Measurements from ENCODE around the gene MED1.
A peak's percentile ranks its signal among the peaks of the same experiment; 100 is the strongest.
"Not testable (repeated sequence)": the region's sequence is repeated elsewhere in the genome, so short reads cannot be mapped to it uniquely, and the experiment has no call there.

The MED1 gene

DNA sequence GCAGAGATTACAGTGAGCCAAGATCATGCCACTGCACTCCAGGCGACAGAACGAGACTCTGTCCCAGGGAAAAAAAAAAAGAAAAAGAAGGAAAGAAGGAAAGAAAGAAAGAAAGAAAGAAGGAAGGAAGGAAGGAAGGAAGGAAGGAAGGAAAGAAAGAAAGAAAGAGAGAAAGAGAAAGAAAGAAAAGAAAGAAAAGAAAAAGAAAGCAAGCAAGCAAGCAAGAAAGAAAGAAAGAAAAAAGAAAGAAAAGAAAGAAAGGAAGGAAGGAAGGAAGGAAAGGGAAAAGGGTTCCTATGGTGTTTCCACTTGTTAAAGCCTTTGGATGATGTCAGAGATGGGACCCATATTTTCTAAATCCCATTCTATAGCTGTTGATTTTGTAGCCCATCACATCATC, 11.2 kb downstream of the MED1 start:
- DNase-seq (ENCODE audit: low read depth): not testable (repeated sequence)

DNA sequence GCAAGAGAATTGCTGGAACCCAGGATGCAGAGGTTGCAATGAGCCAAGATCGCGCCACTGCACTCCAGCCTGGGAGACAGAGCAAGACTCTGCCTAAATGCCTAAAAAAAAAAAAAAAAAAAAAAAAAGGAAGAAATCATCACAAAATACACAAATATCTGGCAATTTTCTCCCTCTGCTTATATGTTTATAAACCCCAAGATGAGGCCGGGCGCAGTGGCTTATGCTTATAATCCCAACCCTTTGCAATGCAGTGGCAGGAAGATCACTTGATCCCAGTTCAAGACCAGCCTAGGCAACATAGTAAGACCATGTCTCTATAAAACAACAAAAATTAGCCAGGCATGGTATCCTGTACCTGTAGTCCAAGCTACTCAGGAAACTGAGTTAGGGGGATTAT, 21.5 kb downstream of the MED1 start:
- DNase-seq (ENCODE audit: low read depth): no peak

DNA sequence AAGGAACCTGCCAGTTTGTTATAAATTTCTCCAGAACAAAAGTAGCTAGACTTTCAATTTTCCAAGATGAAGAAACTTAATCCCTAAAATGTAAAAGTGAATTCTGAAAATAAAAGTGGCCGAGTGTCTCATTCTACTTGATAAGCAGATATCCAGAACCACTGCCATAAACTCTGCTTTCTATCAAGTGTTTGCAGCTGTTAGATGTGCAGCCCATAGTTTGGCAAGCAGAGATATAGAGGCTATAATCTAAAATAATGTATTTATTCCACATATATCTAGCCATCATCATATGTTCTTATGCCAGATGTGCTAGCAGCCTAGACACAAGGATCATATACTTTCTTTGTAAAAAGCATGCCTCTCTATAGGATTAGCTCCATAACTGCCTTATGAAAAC, 34.9 kb downstream of the MED1 start:
- no peak for DNase-seq (ENCODE audit: low read depth)

DNA sequence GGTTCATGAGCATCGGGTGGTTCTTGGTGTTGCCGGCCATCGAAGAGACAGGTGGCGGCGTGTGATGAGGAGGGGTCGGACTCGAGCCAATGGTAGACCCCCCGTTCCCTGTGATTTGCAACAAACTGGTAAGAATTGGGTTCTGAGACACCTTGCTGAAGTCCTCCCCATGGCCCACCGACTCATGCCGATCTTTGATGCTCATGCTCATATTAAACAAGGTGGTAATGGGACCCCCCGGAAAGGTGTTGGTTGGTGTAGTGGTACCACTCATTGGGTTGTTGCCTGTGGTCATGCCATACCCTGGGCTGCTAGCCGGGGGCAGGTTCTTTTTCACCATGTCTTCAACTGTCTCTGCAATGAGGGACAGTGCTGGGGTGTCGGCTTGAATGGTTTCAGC, 40.8 kb downstream of the MED1 start:
- no peak for DNase-seq (ENCODE audit: low read depth)

DNA sequence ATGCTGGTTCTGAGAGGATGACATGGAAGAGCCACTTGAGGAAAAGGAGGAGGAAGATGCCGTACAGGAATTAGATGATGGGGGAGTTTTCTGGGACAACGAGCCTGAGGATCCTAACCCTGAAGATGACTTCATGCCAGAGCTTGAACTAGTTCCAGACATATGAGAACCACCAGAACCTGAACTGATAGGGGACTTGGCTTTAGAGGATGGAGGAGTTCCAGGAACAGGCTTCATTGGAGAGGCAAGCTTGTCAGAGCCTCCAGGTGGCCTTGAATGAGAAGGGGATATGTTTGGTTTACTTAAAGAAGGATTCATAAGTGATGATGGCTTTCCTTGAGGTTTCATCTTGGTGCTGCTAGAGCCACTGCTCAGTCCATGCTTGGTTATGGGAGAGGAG, 42.7 kb downstream of the MED1 start:
- no peak for DNase-seq (ENCODE audit: low read depth)

DNA sequence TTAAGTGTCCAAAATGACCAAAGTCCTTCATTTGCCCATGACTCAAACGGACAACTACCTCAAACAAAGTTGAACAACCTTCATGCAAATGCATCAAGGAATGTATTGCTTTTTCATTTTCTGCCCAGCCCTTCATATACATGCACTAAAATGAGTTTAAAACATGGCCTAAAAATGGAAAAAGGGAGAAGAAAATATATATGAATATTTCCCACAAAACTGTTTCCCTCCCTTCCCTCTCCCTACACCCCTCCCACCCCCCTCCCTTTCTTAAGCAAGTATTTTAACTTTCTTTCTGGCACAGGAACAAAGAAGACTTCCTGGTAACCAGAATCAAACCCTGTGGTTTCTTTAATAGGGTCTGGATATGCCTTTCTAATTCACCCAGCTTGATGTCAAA, 44.1 kb downstream of the MED1 start:
- DNase-seq (ENCODE audit: low read depth): no peak

DNA sequence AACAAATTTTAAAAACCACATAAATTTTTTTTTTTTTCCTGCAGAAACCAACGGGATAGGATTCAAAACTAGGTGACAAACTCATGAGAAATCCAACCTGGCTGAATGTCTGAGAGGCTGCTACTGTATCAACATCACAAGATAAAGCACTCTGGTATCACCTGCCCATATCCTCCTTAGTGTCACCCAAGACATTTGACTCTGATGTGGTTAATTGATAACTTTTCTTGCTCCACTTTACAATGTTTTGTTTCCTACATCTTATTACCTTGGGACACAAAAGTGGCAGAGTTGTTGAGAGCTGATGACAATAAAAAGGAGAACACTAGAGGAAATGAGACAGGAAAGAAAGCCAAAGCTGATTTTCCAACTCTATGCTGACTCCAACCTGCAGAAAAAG, 45.6 kb downstream of the MED1 start:
- DNase-seq (ENCODE audit: low read depth): no peak

DNA sequence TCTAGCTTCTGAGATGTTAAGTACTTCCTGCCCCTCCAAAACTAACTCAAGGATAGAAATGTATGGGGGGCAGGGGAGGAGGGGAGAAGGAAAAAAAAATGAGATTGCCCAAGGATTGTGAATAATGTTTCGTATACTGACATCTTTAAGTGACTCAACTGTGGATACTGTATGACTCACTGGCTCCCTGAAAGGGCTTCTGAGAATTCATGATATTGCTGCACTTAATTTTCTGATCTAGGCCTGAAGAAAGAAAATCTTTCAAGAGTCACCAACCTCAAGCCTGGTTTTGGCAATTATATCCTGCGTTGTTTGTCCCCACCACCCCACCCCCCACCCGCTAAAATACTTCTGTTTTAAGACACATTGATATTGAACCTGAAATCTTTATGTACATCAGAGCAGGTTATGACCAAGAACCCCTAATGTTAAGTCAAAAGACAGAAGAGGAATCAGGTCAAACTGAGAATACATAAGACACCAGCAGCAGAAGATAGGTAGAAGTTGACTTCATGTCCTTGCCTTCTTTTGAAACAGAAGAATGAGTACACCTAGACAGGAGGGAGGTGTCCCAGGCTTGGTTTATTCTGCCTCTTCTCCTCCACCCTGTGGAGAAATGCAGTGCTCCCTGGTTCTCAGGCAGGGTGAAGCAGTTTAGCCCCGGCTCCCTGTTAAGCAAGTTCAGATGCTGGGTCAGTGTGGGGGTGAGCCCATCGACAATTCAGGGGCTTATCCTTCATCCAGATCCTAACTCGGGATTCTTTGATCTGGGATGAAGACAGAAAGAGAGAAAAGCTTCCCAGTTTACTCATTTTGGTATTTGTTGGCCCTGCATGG, 46.3 kb downstream of the MED1 start:
- DNase-seq (ENCODE audit: low read depth): no peak

DNA sequence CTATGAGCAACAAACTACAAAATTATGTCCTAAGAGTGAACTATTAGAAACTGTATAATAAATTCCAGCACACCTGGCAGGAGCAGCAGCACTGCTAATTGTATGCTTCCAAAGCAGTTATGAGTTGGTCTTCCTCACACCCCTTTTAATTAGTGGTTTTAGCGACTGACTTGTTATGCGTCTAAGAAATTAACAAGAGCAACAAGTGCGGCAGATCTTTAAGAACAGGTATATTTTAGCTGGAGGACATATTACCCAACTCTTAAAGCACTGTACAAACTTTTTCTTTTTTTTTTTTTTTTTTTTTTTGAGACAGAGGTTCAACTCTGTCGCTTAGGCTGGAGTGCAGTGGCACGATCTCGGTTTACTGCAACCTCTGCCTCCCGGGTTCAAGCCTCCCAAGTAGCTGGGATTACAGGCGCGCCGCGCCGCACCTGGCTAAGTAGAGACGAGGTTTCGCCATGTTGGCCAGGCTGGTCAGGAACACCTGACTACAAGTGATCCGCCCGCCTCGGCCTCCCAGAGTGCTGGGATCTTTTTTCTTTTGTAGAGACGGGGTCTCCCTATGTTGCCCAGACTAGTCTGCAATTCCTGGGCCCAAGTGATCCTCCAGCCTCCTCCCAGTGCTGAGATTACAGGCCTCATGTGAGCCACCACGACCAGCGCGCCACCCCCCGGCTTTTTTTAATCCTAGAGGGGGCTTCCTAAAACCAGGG, 48.0 kb downstream of the MED1 start:
- DNase-seq (ENCODE audit: low read depth): no peak

DNA sequence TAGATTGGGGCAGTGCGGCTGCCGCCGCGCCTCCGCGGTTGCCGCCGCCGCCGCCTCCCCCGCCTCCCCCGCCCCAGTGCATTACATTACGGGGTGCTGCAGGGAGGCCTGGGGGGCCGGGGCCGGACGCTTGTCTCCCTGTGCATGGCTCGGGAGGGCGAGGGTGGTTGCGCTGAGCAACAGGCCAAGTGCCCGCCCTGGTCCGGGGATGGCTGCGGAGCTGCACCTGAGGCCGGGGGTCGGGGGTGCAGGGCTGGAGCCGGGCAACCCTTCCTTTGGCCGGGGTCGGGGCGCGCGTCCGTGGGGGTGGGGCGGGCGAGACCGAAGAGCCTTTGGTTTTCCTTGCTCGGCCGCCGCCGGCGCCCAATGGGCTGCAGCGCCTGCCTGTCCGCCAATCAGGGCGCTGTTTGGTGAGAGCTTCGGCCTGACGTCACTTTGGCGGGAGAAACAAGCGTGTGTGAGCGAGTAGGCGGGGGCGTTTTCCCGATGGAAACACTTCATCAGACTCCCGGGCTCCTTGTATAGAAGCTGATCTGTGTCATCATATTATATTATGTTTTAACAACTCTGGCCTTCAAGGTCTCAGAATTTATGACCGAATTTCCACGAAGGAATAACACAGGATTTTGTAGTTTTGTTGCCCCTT, 48.7 kb downstream of the MED1 start:
- DNase-seq (ENCODE audit: low read depth): peak; percentile 76

DNA sequence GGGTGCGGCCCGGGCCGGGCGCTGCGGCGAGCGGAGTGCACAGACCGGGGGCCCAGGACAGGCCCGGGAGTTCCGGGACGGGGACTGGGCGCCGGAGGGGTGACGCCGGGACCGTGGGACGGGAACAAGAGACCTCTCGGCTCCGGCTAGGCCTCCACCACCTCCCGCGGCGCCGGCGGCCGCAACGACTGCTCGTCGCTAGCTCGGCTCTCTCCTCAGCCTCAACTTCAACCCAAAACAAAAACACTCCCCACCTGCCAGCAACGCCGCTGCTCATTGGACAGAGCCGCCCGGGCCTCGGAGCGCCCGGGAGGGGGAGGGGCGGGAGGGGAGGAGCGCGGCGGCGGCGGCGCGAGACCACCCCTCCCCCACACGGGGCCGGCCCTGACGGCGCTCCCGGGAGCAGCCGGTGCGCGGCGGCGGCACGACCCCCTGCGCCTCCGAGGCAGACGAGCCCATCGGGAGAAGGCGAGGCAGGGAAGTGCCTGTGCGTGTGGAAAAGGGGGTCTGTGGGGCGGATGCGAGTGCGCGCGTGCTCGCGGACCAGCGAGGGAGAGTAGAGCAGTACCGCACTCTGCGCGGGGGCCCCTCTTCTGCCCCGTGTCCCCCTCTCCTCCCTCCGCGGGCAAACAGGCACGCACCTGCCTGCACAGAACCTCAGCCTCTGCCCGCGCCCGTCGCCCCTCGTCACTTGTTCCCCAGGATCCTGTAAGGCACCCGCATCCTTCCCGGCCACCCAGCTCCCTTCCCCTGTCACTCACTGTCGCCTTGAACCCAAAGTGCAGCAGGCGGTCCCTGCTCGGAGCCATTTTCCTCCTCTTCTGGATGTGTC, 49.4 kb downstream of the MED1 start, which contains the start of gene FBXL20:
Gene FBXL20, minus strand, starts transcription at position 215 of the 832 bp plus-strand sequence. CDS start 224 bp downstream, outside the sequence.
- peak; percentile 89 for DNase-seq (ENCODE audit: low read depth)

DNA sequence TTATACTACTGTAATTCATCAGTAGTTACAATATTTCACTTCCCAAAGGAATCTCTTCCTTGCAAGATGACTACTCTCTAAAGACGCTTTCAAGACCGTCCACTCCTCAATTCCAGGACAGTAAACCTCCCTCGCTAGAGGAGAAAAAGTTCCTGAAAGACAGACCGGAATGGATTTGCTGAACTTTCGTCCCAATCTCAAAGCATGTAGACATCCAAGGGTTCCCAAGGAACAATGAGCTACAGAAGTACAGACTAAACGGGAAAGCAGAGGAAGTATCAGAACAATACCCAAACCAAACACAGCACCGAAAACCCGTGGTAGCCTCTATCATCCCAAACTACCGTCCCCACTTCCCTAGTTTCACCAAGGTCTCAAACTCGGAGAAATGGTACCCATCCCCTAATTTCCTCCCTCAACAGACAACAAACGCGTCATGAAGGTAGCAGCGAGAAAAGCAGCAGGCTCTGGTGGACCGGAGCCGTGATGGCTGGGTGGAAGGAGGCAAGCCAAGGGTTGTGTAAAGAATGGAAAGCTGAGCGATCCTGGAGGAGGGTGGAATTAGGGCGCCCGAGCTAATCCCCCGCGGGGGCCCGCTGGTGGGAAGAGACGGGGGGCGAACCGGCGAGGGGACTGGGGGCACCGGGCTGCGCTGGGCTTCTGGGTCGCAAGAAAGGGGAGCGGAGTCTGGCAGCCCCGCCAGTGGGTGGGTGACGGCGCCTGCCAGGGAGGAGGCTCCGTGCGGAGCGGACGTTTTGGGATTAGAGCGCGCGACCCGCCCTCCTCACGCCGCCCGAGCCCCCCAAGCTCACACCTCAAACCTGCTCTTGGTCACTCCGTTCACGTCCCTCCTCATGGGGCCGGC, 50.3 kb downstream of the MED1 start:
- no peak for DNase-seq (ENCODE audit: low read depth)

DNA sequence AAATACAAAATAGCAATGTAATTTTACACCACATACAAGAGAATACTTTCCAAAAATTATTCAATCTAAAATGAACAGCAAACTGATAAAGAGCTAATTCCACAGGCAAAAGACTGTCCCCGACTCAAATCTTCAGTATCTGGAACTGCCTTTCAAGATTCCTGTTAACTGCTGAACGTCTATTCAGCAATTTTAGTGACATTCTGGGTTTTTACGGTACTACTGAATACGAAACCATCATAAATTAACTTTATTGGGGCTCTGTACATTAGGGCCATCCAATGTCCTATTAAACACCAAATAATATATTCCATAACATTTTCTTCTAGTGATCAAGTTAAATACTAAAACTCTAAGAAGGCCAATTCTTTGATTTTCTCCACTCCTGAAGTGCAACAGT, 51.3 kb downstream of the MED1 start:
- DNase-seq (ENCODE audit: low read depth): no peak

DNA sequence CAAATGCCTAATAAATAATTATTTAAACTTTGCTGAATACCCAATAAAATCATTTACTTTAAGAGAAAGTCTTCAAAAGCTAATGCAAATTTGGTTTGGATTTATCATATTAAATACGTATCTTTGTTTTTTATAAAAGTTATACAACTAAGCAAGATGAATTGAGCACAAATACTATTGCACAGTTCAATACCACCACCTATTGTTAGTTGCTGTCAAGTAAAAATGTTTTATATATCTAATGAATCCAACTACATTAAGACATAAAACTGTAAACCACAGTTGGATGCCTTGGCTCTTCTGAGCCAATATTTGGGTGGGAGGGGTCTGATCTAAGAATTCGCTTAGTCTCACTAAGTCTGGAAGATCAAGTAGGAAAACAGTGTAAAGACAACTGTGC, 57.3 kb downstream of the MED1 start:
- DNase-seq (ENCODE audit: low read depth): no peak

DNA sequence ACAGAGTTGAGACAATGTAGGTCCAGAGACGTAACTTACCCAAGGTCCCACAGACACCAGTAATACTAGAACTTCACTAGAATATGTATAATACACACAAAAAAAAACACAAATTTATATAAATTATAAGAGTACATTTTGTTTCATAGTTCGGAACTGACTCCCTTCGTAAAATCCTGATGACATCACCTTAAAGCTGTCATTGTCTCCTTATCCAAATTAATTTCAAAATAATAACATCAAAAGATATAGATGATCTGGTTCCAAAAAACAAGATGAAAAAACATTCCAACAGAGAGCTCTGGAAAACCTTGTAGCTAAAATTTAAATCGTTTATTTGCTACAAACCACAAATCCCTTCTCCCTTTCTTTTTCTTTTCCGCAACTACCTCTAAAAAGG, 59.6 kb downstream of the MED1 start:
- no peak for DNase-seq (ENCODE audit: low read depth)

DNA sequence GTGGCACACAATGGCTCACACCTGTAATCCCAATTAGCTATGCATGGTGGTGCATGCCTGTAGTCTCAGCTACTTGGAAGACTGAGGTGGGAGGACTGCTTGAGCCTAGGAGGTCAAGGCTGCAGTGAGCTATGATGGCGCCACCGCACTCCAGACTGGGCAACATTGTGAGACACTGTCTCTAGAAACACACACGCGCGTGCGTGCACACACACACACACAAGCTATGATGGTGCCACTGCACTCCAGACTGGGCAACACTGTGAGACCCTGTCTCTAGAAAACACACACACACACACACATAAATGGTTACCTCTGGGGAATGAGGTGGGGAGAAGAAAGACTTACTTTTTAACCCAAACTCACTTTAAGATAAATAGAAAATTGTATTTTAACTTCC, 66.0 kb downstream of the MED1 start:
- DNase-seq (ENCODE audit: low read depth): no peak

DNA sequence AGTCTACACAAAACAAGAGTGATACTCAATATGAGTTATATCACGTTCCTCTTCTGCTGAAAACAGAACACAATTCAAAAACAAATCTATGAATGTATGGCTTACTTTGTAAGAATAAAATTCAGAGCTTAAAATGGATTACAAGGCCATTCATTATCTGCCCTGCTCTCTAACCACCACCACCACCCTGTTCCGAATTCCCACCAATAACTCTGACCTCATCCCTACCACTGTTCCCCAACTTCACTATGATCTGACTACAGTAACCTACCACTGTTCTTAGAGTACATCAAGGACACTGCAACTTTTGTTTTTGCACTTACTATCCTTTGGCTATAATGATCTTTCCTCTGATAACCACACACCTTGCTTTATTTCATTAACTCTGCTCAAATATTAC, 70.9 kb downstream of the MED1 start:
- DNase-seq (ENCODE audit: low read depth): no peak

DNA sequence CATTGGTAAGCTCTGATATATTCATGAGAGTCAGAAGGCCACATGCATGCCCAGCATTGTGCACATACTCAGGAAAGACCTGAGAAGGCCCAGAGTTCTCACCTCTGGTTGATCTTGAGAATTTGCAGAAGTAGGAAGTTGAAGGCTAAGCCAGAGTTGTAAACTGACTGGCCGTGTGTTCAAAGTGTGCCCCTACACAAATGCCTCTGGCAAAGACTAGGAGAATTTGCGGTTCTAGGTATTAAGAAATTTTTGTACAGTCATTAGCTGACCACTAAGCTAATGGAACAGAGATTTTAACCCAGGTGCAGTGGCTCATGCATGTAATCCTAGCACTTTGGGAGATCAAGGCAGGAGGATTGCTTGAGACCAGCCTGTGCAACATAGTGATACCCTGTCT, 74.6 kb downstream of the MED1 start:
- no peak for DNase-seq (ENCODE audit: low read depth)

DNA sequence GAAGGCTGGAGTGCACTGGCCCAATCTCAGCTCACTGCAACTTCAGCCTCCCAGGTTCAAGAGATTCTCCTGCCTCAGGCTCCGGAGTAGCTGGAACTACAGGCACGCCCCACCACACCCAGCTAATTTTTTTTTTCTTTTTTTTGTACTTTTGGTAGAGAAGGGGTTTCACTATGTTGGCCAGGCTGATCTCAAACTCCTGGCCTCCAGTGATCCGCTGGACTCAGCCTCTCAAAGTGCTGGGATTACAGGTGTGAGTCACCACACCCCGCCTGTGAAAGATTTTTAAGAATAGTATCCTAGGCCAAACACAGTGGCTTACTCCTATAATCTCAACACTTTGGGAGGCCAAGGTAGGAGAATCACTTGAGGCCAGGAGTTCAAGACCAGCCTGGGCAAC, 83.3 kb downstream of the MED1 start:
- not testable (repeated sequence) for DNase-seq (ENCODE audit: low read depth)

DNA sequence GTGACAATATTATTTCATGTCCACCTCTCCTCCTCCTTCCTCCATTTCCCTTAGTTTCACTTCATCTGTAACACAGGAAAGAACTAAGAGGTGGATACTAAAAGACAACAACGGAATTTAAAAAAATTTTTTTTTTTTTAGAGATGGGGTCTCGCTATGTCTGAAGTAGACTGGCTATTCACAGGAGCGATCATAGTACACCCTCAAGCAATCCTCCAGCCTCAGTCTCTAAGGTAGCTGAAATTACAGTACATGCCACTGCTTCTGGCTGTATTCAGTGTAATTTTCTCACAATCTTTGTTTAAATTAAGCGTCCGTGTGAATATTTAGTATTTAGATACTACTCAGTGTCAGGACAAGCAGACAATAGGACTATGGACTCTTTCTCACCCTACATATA, 85.2 kb downstream of the MED1 start:
- DNase-seq (ENCODE audit: low read depth): no peak

DNA sequence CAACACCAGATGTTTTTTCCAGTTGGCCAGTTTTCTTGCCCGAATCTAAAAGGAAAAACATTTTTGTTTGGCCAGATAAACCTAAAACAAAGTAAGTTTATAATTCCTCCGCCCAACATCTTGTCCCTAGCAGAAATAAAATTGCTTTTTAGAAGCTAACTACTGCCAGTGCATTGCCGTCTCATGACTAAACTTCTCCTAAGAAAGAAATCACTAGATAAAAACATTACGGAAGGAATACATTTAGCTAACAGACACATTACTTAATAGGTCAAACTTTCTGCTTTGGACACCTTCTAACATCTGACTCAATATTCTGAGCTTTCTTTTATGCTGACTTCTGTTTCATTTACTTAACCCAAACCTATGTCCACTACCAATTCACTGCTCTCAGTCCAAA, 85.8 kb downstream of the MED1 start:
- no peak for DNase-seq (ENCODE audit: low read depth)
